ENCODE results near the gene TIMD4. TPM values are rescaled to one million over a fixed set of nuclear protein-coding genes. Genes with fewer than 3 reads are reported as not detected.

TIMD4 gene
- total RNA-seq (1 to 10 TPM; 7.6 to 9.5 TPM), polyA plus RNA-seq (under 1 TPM; 0.54 to 0.64 TPM)

DNA sequence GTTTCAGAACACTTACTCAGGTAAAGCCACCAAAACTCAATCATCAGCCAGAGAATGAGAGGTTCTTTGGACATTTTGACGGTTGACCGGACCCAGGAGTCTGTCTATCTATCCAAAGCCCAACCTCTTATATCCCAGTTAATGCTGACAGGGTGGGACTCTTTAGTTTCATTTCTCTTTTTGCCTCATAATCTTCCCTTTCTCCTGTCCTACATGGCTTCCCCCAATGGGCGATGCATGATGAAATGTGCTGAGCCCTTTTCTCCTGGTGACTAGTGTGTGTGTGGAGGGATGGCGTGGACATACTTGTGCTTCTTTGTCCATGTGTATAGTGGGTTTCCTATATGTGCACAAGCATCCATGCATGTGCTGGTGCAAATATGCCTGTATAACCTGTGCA, at the start of gene TIMD4:
Gene TIMD4 (minus strand): TSS at position 102 of the 400 bp plus-strand sequence. CDS start 28 bp downstream, at position 74.
- no peaks in the 10 kb centered on the region for H3K27me3 Mint-ChIP-seq
- POLR2A ChIA-PET (ENCODE audit: partially characterized antibody), result no interaction called here
- H3K27ac Mint-ChIP-seq, result no peak within 1 kb of the TSS
- no peak for DNase-seq
- H3K4me3 Mint-ChIP-seq, result no peak within 1 kb of the TSS
- CTCF ChIA-PET (ENCODE audit: partially characterized antibody), result no interaction called here
- H3K9me3 ChIP-seq (ENCODE audit: control insufficient read depth in 1 of 2, low read length in 2 of 2), result no peaks in the 10 kb centered on the region
- no peak within 1 kb of the TSS for H3K4me3 ChIP-seq (ENCODE audit: low read length in 2 of 2)
- peaks cover 0 to 7% of the 10 kb centered on the region in 2 donors for H3K36me3 Mint-ChIP-seq
- intact Hi-C loops (cut with micrococcal nuclease), result no loop called here
- no peak within 1 kb of the TSS for H3K27ac ChIP-seq (ENCODE audit: low read depth, low read length)
- no peaks in the 10 kb centered on the region for H3K4me1 ChIP-seq (ENCODE audit: insufficient read depth, low read length)
- H3K36me3 ChIP-seq (ENCODE audit: insufficient read depth, low read length), result no peaks in the 10 kb centered on the region
- H3K9me3 Mint-ChIP-seq, result peaks cover 0 to 9% (median 0%) of the 10 kb centered on the region in 8 donors
- no peaks in the 10 kb centered on the region for H3K27me3 ChIP-seq (ENCODE audit: insufficient read depth, low read length)
- peaks cover 0 to 3% (median 0%) of the 10 kb centered on the region in 4 donors for H3K4me1 Mint-ChIP-seq

DNA sequence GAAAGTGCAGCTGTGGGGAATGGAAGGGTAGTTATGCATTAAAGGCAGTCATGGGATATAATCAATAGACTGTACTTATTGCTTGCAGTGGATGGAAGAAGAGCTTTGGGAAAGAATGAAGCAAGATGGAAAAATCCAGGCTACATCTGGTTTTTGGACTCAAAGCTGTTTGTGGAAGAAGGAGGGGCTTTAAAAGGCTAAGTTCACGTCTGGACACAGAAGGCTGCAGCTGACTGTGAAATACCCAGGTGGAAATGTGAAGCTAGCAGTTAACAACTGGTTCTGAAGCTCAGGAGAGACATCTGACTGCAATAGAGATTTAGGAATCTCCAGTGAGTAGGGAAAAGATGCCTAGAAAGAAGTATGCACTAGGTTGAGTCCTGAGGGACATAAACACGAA, 43.2 kb upstream of the TIMD4 start:
- Mint-ChIP-seq H3K4me3 (no peak overlapping the region), H3K27ac (no peak overlapping the region), H3K27me3 (no peaks in the 10 kb centered on the region), H3K4me1 (no peaks in the 10 kb centered on the region), H3K36me3 (peaks cover 2 to 10% of the 10 kb centered on the region in 2 donors), H3K9me3 (peaks cover 4 to 19% (median 6%) of the 10 kb centered on the region in 8 donors)
- H3K27me3 ChIP-seq (ENCODE audit: insufficient read depth, low read length), result no peaks in the 10 kb centered on the region
- ChIA-PET CTCF (ENCODE audit: partially characterized antibody) (no interaction called here), POLR2A (ENCODE audit: partially characterized antibody) (no interaction called here)
- no peaks in the 10 kb centered on the region for H3K9me3 ChIP-seq (ENCODE audit: control insufficient read depth in 1 of 2, low read length in 2 of 2)
- no peak overlapping the region for H3K27ac ChIP-seq (ENCODE audit: low read depth, low read length)
- DNase-seq, result no peak
- no peaks in the 10 kb centered on the region for H3K4me1 ChIP-seq (ENCODE audit: insufficient read depth, low read length)
- H3K36me3 ChIP-seq (ENCODE audit: insufficient read depth, low read length), result no peaks in the 10 kb centered on the region
- intact Hi-C loops (cut with micrococcal nuclease), result no loop called here
- H3K4me3 ChIP-seq (ENCODE audit: low read length in 2 of 2), result no peak overlapping the region

- no peaks in the 10 kb centered on the region for H3K27me3 ChIP-seq (ENCODE audit: insufficient read depth, low read length)
- ChIA-PET CTCF (ENCODE audit: partially characterized antibody) (no interaction called here), POLR2A (ENCODE audit: partially characterized antibody) (no interaction called here)
- peaks cover 9 to 13% of the 10 kb centered on the region in 2 donors for H3K36me3 Mint-ChIP-seq
- H3K4me3 Mint-ChIP-seq, result no peak overlapping the region
- H3K4me3 ChIP-seq (ENCODE audit: low read length in 2 of 2), result no peak overlapping the region
- no peaks in the 10 kb centered on the region for H3K27me3 Mint-ChIP-seq
- no peak for DNase-seq
- H3K27ac ChIP-seq (ENCODE audit: low read depth, low read length), result no peak overlapping the region
- H3K36me3 ChIP-seq (ENCODE audit: insufficient read depth, low read length), result no peaks in the 10 kb centered on the region
- no peaks in the 10 kb centered on the region for H3K4me1 Mint-ChIP-seq
- H3K4me1 ChIP-seq (ENCODE audit: insufficient read depth, low read length), result no peaks in the 10 kb centered on the region
- H3K9me3 Mint-ChIP-seq, result peaks cover 4 to 22% (median 15%) of the 10 kb centered on the region in 8 donors
- no peaks in the 10 kb centered on the region for H3K9me3 ChIP-seq (ENCODE audit: control insufficient read depth in 1 of 2, low read length in 2 of 2)
- H3K27ac Mint-ChIP-seq, result no peak overlapping the region
- intact Hi-C loops (cut with micrococcal nuclease), result no loop called here
Observed at GRCh38 chr5:157004893-157005551, 42.0 kb upstream of the TIMD4 start.

GRCh38 chr5:156991714-156992113, 28.7 kb upstream of the TIMD4 start:
- Mint-ChIP-seq H3K9me3 (peaks cover 0 to 10% (median 3%) of the 10 kb centered on the region in 8 donors), H3K27ac (no peak overlapping the region), H3K27me3 (peaks cover 2% of the 10 kb centered on the region in 2 donors), H3K4me1 (no peaks in the 10 kb centered on the region), H3K4me3 (no peak overlapping the region), H3K36me3 (peaks cover 0 to 6% of the 10 kb centered on the region in 2 donors)
- Histone ChIP-seq H3K9me3 (ENCODE audit: control insufficient read depth in 1 of 2, low read length in 2 of 2) (no peaks in the 10 kb centered on the region), H3K36me3 (ENCODE audit: insufficient read depth, low read length) (no peaks in the 10 kb centered on the region), H3K27ac (ENCODE audit: low read depth, low read length) (no peak overlapping the region), H3K4me3 (ENCODE audit: low read length in 2 of 2) (no peak overlapping the region), H3K27me3 (ENCODE audit: insufficient read depth, low read length) (no peaks in the 10 kb centered on the region), H3K4me1 (ENCODE audit: insufficient read depth, low read length) (no peaks in the 10 kb centered on the region)
- CTCF ChIA-PET (ENCODE audit: partially characterized antibody), result no interaction called here
- intact Hi-C loops (cut with micrococcal nuclease), result no loop called here
- POLR2A ChIA-PET (ENCODE audit: partially characterized antibody), result no interaction called here
- no peak for DNase-seq

DNA sequence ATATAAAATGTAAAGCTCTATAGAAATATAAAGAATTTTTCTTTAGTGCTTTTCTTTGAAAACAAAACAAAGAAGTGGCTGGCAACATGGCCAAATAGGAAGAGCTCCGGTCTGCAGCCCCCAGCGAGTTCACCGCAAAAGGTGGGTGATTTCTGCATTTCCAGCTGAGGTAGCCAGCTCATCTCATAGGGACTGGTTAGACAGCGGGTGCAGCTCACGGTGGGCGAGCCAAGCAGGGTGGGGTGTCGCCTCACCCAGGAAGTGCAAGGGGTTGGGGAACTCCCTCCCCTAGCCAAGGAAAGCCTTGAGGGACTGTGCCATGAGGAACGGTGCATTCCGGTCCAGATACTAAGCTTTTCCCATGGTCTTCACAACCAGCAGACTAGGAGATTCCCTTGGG, 21.0 kb upstream of the TIMD4 start:
- H3K27me3 ChIP-seq (ENCODE audit: insufficient read depth, low read length), result no peaks in the 10 kb centered on the region
- no peak for DNase-seq
- intact Hi-C loops (cut with micrococcal nuclease), result no loop called here
- no peak overlapping the region for H3K4me3 Mint-ChIP-seq
- H3K27ac Mint-ChIP-seq, result no peak overlapping the region
- CTCF ChIA-PET (ENCODE audit: partially characterized antibody), result no interaction called here
- POLR2A ChIA-PET (ENCODE audit: partially characterized antibody), result no interaction called here
- H3K27me3 Mint-ChIP-seq, result peaks cover 0 to 2% of the 10 kb centered on the region in 2 donors
- H3K9me3 Mint-ChIP-seq, result peaks cover 0 to 5% (median under 1%) of the 10 kb centered on the region in 8 donors
- H3K9me3 ChIP-seq (ENCODE audit: control insufficient read depth in 1 of 2, low read length in 2 of 2), result no peaks in the 10 kb centered on the region
- H3K36me3 Mint-ChIP-seq, result peaks cover 5 to 6% of the 10 kb centered on the region in 2 donors
- H3K4me3 ChIP-seq (ENCODE audit: low read length in 2 of 2), result no peak overlapping the region
- no peak overlapping the region for H3K27ac ChIP-seq (ENCODE audit: low read depth, low read length)
- H3K4me1 Mint-ChIP-seq, result no peaks in the 10 kb centered on the region
- H3K4me1 ChIP-seq (ENCODE audit: insufficient read depth, low read length), result no peaks in the 10 kb centered on the region
- H3K36me3 ChIP-seq (ENCODE audit: insufficient read depth, low read length), result no peaks in the 10 kb centered on the region

GRCh38 chr5:156981481-156981880, 18.5 kb upstream of the TIMD4 start:
- H3K27me3 ChIP-seq (ENCODE audit: insufficient read depth, low read length), result no peaks in the 10 kb centered on the region
- no peak for DNase-seq
- Mint-ChIP-seq H3K27ac (no peak overlapping the region), H3K9me3 (peaks cover 0 to 4% (median 0%) of the 10 kb centered on the region in 8 donors), H3K4me1 (no peaks in the 10 kb centered on the region), H3K27me3 (peaks cover 0 to 3% of the 10 kb centered on the region in 2 donors), H3K36me3 (peaks cover 4 to 11% of the 10 kb centered on the region in 2 donors), H3K4me3 (no peak overlapping the region)
- no peak overlapping the region for H3K27ac ChIP-seq (ENCODE audit: low read depth, low read length)
- H3K4me3 ChIP-seq (ENCODE audit: low read length in 2 of 2), result no peak overlapping the region
- no peaks in the 10 kb centered on the region for H3K9me3 ChIP-seq (ENCODE audit: control insufficient read depth in 1 of 2, low read length in 2 of 2)
- POLR2A ChIA-PET (ENCODE audit: partially characterized antibody), result no interaction called here
- H3K36me3 ChIP-seq (ENCODE audit: insufficient read depth, low read length), result no peaks in the 10 kb centered on the region
- CTCF ChIA-PET (ENCODE audit: partially characterized antibody), result no interaction called here
- H3K4me1 ChIP-seq (ENCODE audit: insufficient read depth, low read length), result no peaks in the 10 kb centered on the region
- intact Hi-C loops (cut with micrococcal nuclease), result no loop called here

GRCh38 chr5:156974328-156974727, 11.3 kb upstream of the TIMD4 start:
- Mint-ChIP-seq H3K36me3 (peaks cover 4 to 6% of the 10 kb centered on the region in 2 donors), H3K9me3 (peaks cover 0 to 3% (median 0%) of the 10 kb centered on the region in 8 donors), H3K27ac (no peak overlapping the region), H3K4me1 (no peaks in the 10 kb centered on the region), H3K27me3 (peaks cover 0 to 3% of the 10 kb centered on the region in 2 donors), H3K4me3 (no peak overlapping the region)
- no peaks in the 10 kb centered on the region for H3K36me3 ChIP-seq (ENCODE audit: insufficient read depth, low read length)
- no peaks in the 10 kb centered on the region for H3K27me3 ChIP-seq (ENCODE audit: insufficient read depth, low read length)
- ChIA-PET CTCF (ENCODE audit: partially characterized antibody) (no interaction called here), POLR2A (ENCODE audit: partially characterized antibody) (no interaction called here)
- intact Hi-C loops (cut with micrococcal nuclease), result no loop called here
- H3K4me3 ChIP-seq (ENCODE audit: low read length in 2 of 2), result no peak overlapping the region
- no peak for DNase-seq
- no peak overlapping the region for H3K27ac ChIP-seq (ENCODE audit: low read depth, low read length)
- H3K9me3 ChIP-seq (ENCODE audit: control insufficient read depth in 1 of 2, low read length in 2 of 2), result no peaks in the 10 kb centered on the region
- no peaks in the 10 kb centered on the region for H3K4me1 ChIP-seq (ENCODE audit: insufficient read depth, low read length)
